HCT116 (cell line): ENCODE results near the gene TBC1D14. TPM values are rescaled to one million over a fixed set of nuclear protein-coding genes. Genes with fewer than 3 reads are reported as not detected.

ENCODE experiments used
- ATAC-seq: fragments of 200-7000 bp; cut with Tn5 transposase; 2 replicates; pipeline ENCODE4 v1.9.1; 2020; ENCODE audit warnings: mild to moderate bottlenecking, moderate library complexity
- BruUV-seq: library from RNA; stranded (reverse); fragments of 400-500 nt; replicated peaks from 2 replicates; lab custom pipeline; 2021; lab: Mats Ljungman, UMichigan
- CTCF ChIA-PET: fragments of 300-600 bp; sonication (Branson Sonifier 250); formaldehyde crosslinking; loops from one replicate; lab custom pipeline; 2021; ENCODE audit warnings: antibody characterized with exemption; lab: Charles Lee
- POLR2A ChIA-PET: fragments of 300-600, 350-600 bp; sonication (Branson Sonifier 250); formaldehyde crosslinking; loops from one replicate; lab custom pipeline; 2021; ENCODE audit warnings: antibody characterized with exemption; lab: Charles Lee
- RAD21 ChIA-PET, 2 experiments: fragments of 300-600 bp; sonication (Branson Sonifier 250); formaldehyde crosslinking; loops; one replicate each; lab custom pipeline; 2023; ENCODE audit warnings: low total read pairs in 2 of 2; ENCODE audit not compliant: uncharacterized antibody in 2 of 2, unreplicated experiment in 2 of 2, low non-redundant PET in 1 of 2; lab: Charles Lee
- DNase-seq: peaks from one replicate; pipeline ENCODE4 v3.0.0-alpha.2; 2010; ENCODE audit warnings: low read depth, low spot score
- H2AFZ ChIP-seq: fragments of 200-600 bp; shearing (Covaris generic), sonication (generic); 2 replicates; pipeline ENCODE4 v1.6.1; 2017; ENCODE audit warnings: low read depth, mixed run types, mixed read lengths, antibody characterized with exemption, low read length; ENCODE audit not compliant: poor library complexity, severe bottlenecking
- H3K27ac ChIP-seq: 2 replicates; pipeline ENCODE4 v1.5.1; 2012; ENCODE audit warnings: low read depth, low read length
- H3K27me3 ChIP-seq: fragments of 200-600 bp; sonication (generic); 2 replicates; pipeline ENCODE4 v1.6.1; 2016; ENCODE audit warnings: mixed run types, low read length, mixed read lengths; ENCODE audit not compliant: insufficient read depth
- H3K36me3 ChIP-seq, 2 experiments: fragments of 200-500 bp in 1 of 2; fragments of 200-600 bp in 1 of 2; sonication (Bioruptor generic) in 1 of 2; sonication (generic) in 1 of 2; 2 replicates each; pipeline versions ENCODE4 v1.5.1 to v1.6.1; 2014 to 2016; ENCODE audit warnings: low read length in 2 of 2, inconsistent platforms in 1 of 2, mixed read lengths in 1 of 2, mixed run types in 1 of 2; ENCODE audit not compliant: insufficient read depth in 2 of 2, control insufficient read depth in 1 of 2
- H3K4me1 ChIP-seq, 2 experiments: fragments of 200-600 bp in 1 of 2; sonication (generic) in 1 of 2; 2 replicates each; pipeline versions ENCODE4 v1.5.1 to v1.6.1; 2012 to 2017; ENCODE audit warnings: low read length in 2 of 2, inconsistent platforms in 1 of 2, mild to moderate bottlenecking in 1 of 2, mixed read lengths in 1 of 2, mixed run types in 1 of 2, moderate library complexity in 1 of 2; ENCODE audit not compliant: insufficient read depth in 2 of 2, control insufficient read depth in 1 of 2
- H3K4me2 ChIP-seq: fragments of 200-600 bp; sonication (generic); 2 replicates; pipeline ENCODE4 v1.6.1; 2017; ENCODE audit warnings: mixed run types, low read length, mixed read lengths
- H3K4me3 ChIP-seq, 2 experiments: fragments of 200-600 bp in 1 of 2; sonication (generic) in 1 of 2; replicated peaks in 1 of 2; 2 replicates each; pipeline ENCODE4 v1.5.1; 2011 to 2016; ENCODE audit warnings: low read length in 2 of 2, control low read depth in 1 of 2, low read depth in 1 of 2, mild to moderate bottlenecking in 1 of 2, mixed read lengths in 1 of 2, mixed run types in 1 of 2
- H3K79me2 ChIP-seq: fragments of 200-600 bp; sonication (generic); 2 replicates; pipeline ENCODE4 v1.6.1; 2017; ENCODE audit warnings: mild to moderate bottlenecking, mixed run types, low read length, moderate library complexity, mixed read lengths; ENCODE audit not compliant: insufficient read depth
- H3K9ac ChIP-seq: fragments of 200-600 bp; sonication (generic); 2 replicates; pipeline ENCODE4 v1.6.1; 2016; ENCODE audit warnings: low read length, mixed read lengths
- H3K9me2 ChIP-seq: fragments of 200-600 bp; sonication (generic), shearing (Covaris generic); 2 replicates; pipeline ENCODE4 v1.6.1; 2017; ENCODE audit warnings: mixed run types, mild to moderate bottlenecking, moderate library complexity; ENCODE audit not compliant: insufficient read depth
- H3K9me3 ChIP-seq, 2 experiments: fragments of 200-500 bp in 1 of 2; fragments of 200-600 bp in 1 of 2; sonication (Bioruptor generic) in 1 of 2; sonication (generic) in 1 of 2; 2 replicates each; pipeline ENCODE4 v1.6.1; 2014 to 2017; ENCODE audit warnings: low read length in 2 of 2, mixed read lengths in 2 of 2, inconsistent platforms in 1 of 2, low read depth in 1 of 2, mild to moderate bottlenecking in 1 of 2, mixed run types in 1 of 2, moderate library complexity in 1 of 2; ENCODE audit not compliant: control insufficient read depth in 1 of 2, insufficient read depth in 1 of 2
- H4K20me1 ChIP-seq: fragments of 200-600 bp; sonication (generic), shearing (Covaris generic); 2 replicates; pipeline ENCODE4 v1.6.1; 2017; ENCODE audit warnings: mixed run types, mild to moderate bottlenecking, moderate library complexity; ENCODE audit not compliant: insufficient read depth
- ATF3 ChIP-seq: IDR thresholded peaks from 2 replicates; pipeline ENCODE4 v1.6.1; 2012
- CBX3 ChIP-seq: IDR thresholded peaks from 2 replicates; pipeline ENCODE4 v1.6.1; 2012; ENCODE audit warnings: low read depth
- CEBPB ChIP-seq: IDR thresholded peaks from 2 replicates; pipeline ENCODE4 v1.6.1; 2012; ENCODE audit warnings: low read depth
- EGR1 ChIP-seq: IDR thresholded peaks from 2 replicates; pipeline ENCODE4 v1.6.1; 2012; ENCODE audit warnings: low read depth
- EZH2 ChIP-seq: fragments of 200-600 bp; sonication (generic); IDR thresholded peaks from 2 replicates; pipeline ENCODE4 v1.6.1; 2017; ENCODE audit warnings: antibody characterized with exemption, mixed run types
- EZH2phosphoT487 ChIP-seq: fragments of 200-600 bp; IDR thresholded peaks from 2 replicates; pipeline ENCODE4 v1.6.1; 2018; ENCODE audit warnings: antibody characterized with exemption, borderline replicate concordance
- FOSL1 ChIP-seq: IDR thresholded peaks from 2 replicates; pipeline ENCODE4 v1.6.1; 2012; ENCODE audit warnings: low read depth
- JUND ChIP-seq: IDR thresholded peaks from 2 replicates; pipeline ENCODE4 v1.6.1; 2012
- RAD21 ChIP-seq: IDR thresholded peaks from 2 replicates; pipeline ENCODE4 v1.6.1; 2012; ENCODE audit warnings: low read depth, mild to moderate bottlenecking
- SIN3A ChIP-seq: IDR thresholded peaks from 2 replicates; pipeline ENCODE4 v1.6.1; 2012; ENCODE audit warnings: low read depth
- SRF ChIP-seq: IDR thresholded peaks from 2 replicates; pipeline ENCODE4 v1.6.1; 2012; ENCODE audit warnings: low read depth
- TCF7L2 ChIP-seq: IDR thresholded peaks from 2 replicates; pipeline ENCODE4 v1.7.0; 2011; ENCODE audit warnings: borderline replicate concordance, inconsistent platforms; ENCODE audit not compliant: insufficient read depth, insufficient read length; ENCODE audit errors: extremely low read depth
- YY1 ChIP-seq: IDR thresholded peaks from 2 replicates; pipeline ENCODE4 v1.6.1; 2011; ENCODE audit warnings: low read length, low read depth, moderate library complexity, mild to moderate bottlenecking; ENCODE audit not compliant: insufficient replicate concordance; ENCODE audit errors: extremely low read depth
- ZBTB33 ChIP-seq: IDR thresholded peaks from 2 replicates; pipeline ENCODE4 v1.6.1; 2011; ENCODE audit warnings: mild to moderate bottlenecking, low read length, moderate library complexity; ENCODE audit not compliant: insufficient replicate concordance; ENCODE audit errors: extremely low read depth
- ZFX ChIP-seq: fragments of 450-650 bp; IDR thresholded peaks from 2 replicates; pipeline ENCODE4 v1.6.1; 2017
- ZNF274 ChIP-seq: fragments of 200-500 bp; sonication (Bioruptor generic); IDR thresholded peaks from 2 replicates; pipeline ENCODE4 v1.6.1; 2014; ENCODE audit warnings: mild to moderate bottlenecking, low read depth, low read length, inconsistent platforms
- intact Hi-C: fragments of 100-400 bp; cut with micrococcal nuclease; formaldehyde crosslinking; loops from 2 replicates; pipeline ENCODE4 v1.10.0; 2022
- total RNA-seq: library from RNA; stranded (reverse); gene quantifications from one replicate; pipeline ENCODE4 v1.2.1, GENCODE V29; 2021; ENCODE audit not compliant: unreplicated experiment
- TF ChIP-seq, protein P1 (sequence below): IDR thresholded peaks from 2 replicates; pipeline ENCODE4 v1.6.1; 2012; ENCODE audit warnings: low read depth

TBC1D14 gene
- total RNA-seq, 1 experiment from 2014 or later, result 62.9 TPM

DNA sequence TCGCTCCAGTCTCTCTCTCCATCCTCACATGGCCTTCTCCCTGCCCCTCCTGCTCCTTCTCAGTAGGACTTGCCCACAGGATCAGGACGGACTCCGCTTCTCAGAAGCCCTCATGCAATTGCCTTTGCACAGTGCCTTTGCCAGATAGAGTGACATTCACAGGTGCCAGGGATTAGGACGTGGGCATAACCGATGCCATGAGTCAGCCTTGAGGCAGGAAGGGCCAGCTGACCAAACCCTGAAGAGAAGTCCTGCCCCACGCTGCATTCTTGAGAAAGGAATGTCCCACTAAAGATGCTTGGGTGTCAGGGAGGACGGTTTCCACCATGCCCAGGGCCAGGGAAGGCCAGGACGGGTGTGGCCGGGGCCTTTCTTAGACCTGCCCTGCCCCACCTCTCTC is 164.8 kb downstream of the TBC1D14 start:
- Histone ChIP-seq H3K79me2 (no peaks in the 10 kb centered on the region), H3K4me2 (no peak overlapping the region), H3K4me1 (peaks cover 2 to 21% of the 10 kb centered on the region in 2 experiments; a peak in 2 of 4 replicates), H3K4me3 (no peak overlapping the region), H3K9me2 (no peaks in the 10 kb centered on the region)
- ATAC-seq, result no peak
- POLR2A ChIA-PET, result interaction anchor here (0.6 kb wide), 1 partner anchor 262 kb away, joined by 3 read pairs; no protein-coding TSS in a partner anchor
- TF ChIP-seq CEBPB (no peak), EGR1 (no peak), SIN3A (no peak), ATF3 (no peak), TCF7L2 (no peak), ZFX (no peak), CBX3 (no peak), ZBTB33 (no peak), EZH2 (no peak), FOSL1 (no peak), JUND (no peak), ZNF274 (no peak), RAD21 (no peak), EZH2phosphoT487 (no peak), YY1 (no peak), SRF (no peak)
- TF ChIP-seq, protein P1, sequence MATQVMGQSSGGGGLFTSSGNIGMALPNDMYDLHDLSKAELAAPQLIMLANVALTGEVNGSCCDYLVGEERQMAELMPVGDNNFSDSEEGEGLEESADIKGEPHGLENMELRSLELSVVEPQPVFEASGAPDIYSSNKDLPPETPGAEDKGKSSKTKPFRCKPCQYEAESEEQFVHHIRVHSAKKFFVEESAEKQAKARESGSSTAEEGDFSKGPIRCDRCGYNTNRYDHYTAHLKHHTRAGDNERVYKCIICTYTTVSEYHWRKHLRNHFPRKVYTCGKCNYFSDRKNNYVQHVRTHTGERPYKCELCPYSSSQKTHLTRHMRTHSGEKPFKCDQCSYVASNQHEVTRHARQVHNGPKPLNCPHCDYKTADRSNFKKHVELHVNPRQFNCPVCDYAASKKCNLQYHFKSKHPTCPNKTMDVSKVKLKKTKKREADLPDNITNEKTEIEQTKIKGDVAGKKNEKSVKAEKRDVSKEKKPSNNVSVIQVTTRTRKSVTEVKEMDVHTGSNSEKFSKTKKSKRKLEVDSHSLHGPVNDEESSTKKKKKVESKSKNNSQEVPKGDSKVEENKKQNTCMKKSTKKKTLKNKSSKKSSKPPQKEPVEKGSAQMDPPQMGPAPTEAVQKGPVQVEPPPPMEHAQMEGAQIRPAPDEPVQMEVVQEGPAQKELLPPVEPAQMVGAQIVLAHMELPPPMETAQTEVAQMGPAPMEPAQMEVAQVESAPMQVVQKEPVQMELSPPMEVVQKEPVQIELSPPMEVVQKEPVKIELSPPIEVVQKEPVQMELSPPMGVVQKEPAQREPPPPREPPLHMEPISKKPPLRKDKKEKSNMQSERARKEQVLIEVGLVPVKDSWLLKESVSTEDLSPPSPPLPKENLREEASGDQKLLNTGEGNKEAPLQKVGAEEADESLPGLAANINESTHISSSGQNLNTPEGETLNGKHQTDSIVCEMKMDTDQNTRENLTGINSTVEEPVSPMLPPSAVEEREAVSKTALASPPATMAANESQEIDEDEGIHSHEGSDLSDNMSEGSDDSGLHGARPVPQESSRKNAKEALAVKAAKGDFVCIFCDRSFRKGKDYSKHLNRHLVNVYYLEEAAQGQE, result no peak
- TF ChIP-seq, all 23 proteins: peak for 0
- RAD21 ChIA-PET, result no interaction called here
- H4K20me1 ChIP-seq, result no peaks in the 10 kb centered on the region
- no peaks in the 10 kb centered on the region for H3K9me3 ChIP-seq
- no TSS peak for BruUV-seq
- H3K36me3 ChIP-seq, result no peaks in the 10 kb centered on the region
- CTCF ChIA-PET, result no interaction called here
- no peak overlapping the region for H3K9ac ChIP-seq
- no peak for DNase-seq
- no peak overlapping the region for H3K27ac ChIP-seq
- no peaks in the 10 kb centered on the region for H3K27me3 ChIP-seq
- intact Hi-C loops, result loop anchor here (5.0 kb wide), 1 partner anchor 807 kb away; the partner anchor contains the start of gene WFS1
- H2AFZ ChIP-seq, result no peak overlapping the region
